ENCODE measurements around the gene ATXN2.

- TF ChIP-seq POLR2A (IDR thresholded peaks at IDR 0.05) (no peak), CTCF (IDR thresholded peaks at IDR 0.05) (no peak)
Observed at GRCh38 chr12:111606767-111607230, 7.7 kb upstream of the ATXN2 start.

Measured in breast epithelium (tissue), 3 donors.